Measurements from ENCODE around the gene ZNF407. TPM values are rescaled to one million over a fixed set of nuclear protein-coding genes. Genes with fewer than 3 reads are reported as not detected.

Gene ZNF407
- total and polyA plus RNA-seq, 4 donors = 1.9 to 16.5 (median 6.6) TPM

GRCh38 chr18:74977041-74977440 lies 379.4 kb downstream of the ZNF407 start:
- no peak overlapping the region for H3K27ac ChIP-seq (ENCODE audit: low read depth in 1 of 2, low read length in 2 of 2)
- no peaks in the 10 kb centered on the region for H3K36me3 ChIP-seq (ENCODE audit: control insufficient read depth in 4 of 4, insufficient read depth in 3 of 4, low read depth in 1 of 4, low read length in 3 of 4)
- no peak overlapping the region for H3K9ac ChIP-seq (ENCODE audit: low read depth in 1 of 2, low read length in 2 of 2)
- no peak overlapping the region for H3K4me3 ChIP-seq (ENCODE audit: low read depth in 1 of 3, low read length in 3 of 3)
- WGBS = 96% methylated on average over 2 of the region's 2 CpGs
- no peaks in the 10 kb centered on the region for H3K9me3 ChIP-seq (ENCODE audit: control insufficient read depth in 4 of 4, low read length in 3 of 4)
- no peaks in the 10 kb centered on the region for H3K27me3 ChIP-seq (ENCODE audit: control insufficient read depth in 4 of 4, insufficient read depth in 4 of 4, low read length in 3 of 4)
- no peak for TF ChIP-seq CTCF (IDR thresholded peaks at IDR 0.05; ENCODE audit: low read depth, low read length, missing input control)
- no peak for TF ChIP-seq FOXA1 (IDR thresholded peaks at IDR 0.05)
- no peak for TF ChIP-seq NR2F2 (IDR thresholded peaks at IDR 0.05)
- no peak for TF ChIP-seq JUND (IDR thresholded peaks at IDR 0.05)
- no peak for TF ChIP-seq RAD21 (IDR thresholded peaks at IDR 0.05)
- TF ChIP-seq GABPA (IDR thresholded peaks at IDR 0.05 in 1 of 2, conservative IDR thresholded peaks at IDR 0.05 in 1 of 2) = no peak
- no peak for TF ChIP-seq FOXA2 (IDR thresholded peaks at IDR 0.05)
- no peak for TF ChIP-seq SP1 (IDR thresholded peaks at IDR 0.05)
- no peak for TF ChIP-seq ATF3 (IDR thresholded peaks at IDR 0.05)
- DNase-seq (ENCODE audit: low spot score) = no peak
- peaks cover 0 to 12% (median 9%) of the 10 kb centered on the region in 4 donors for H3K4me1 ChIP-seq (ENCODE audit: control insufficient read depth in 4 of 4, insufficient read depth in 4 of 4, low read length in 3 of 4)

GRCh38 chr18:74980669-74981068 lies 383.0 kb downstream of the ZNF407 start:
- Histone ChIP-seq H3K36me3 (ENCODE audit: control insufficient read depth in 4 of 4, insufficient read depth in 3 of 4, low read depth in 1 of 4, low read length in 3 of 4) (no peaks in the 10 kb centered on the region), H3K27me3 (ENCODE audit: control insufficient read depth in 4 of 4, insufficient read depth in 4 of 4, low read length in 3 of 4) (no peaks in the 10 kb centered on the region), H3K4me3 (ENCODE audit: low read depth in 1 of 3, low read length in 3 of 3) (no peak overlapping the region), H3K9me3 (ENCODE audit: control insufficient read depth in 4 of 4, low read length in 3 of 4) (no peaks in the 10 kb centered on the region), H3K27ac (ENCODE audit: low read depth in 1 of 2, low read length in 2 of 2) (no peak overlapping the region), H3K9ac (ENCODE audit: low read depth in 1 of 2, low read length in 2 of 2) (no peak overlapping the region), H3K4me1 (ENCODE audit: control insufficient read depth in 4 of 4, insufficient read depth in 4 of 4, low read length in 3 of 4) (peaks cover 0 to 11% (median 9%) of the 10 kb centered on the region in 4 donors)
- WGBS = 98% methylated on average over 6 of the region's 6 CpGs
- TF ChIP-seq REST (IDR thresholded peaks at IDR 0.05) (no peak), CTCF (IDR thresholded peaks at IDR 0.05; ENCODE audit: low read depth, low read length, missing input control) (no peak), EGR1 (IDR thresholded peaks at IDR 0.05; ENCODE audit: low read depth in 2 of 2) (no peak), JUND (IDR thresholded peaks at IDR 0.05) (no peak), ZBTB33 (IDR thresholded peaks at IDR 0.05) (no peak), NR2F2 (IDR thresholded peaks at IDR 0.05) (no peak)
- DNase-seq (ENCODE audit: low spot score) = no peak
